HepG2 (cell line): ENCODE data around the gene ABCB6. TPM values are rescaled to one million over a fixed set of nuclear protein-coding genes. Genes with fewer than 3 reads are reported as not detected.

Experiments used
- ASH2L ChIP-seq: fragments of 300-600, 200-600 bp; sonication (generic); IDR thresholded peaks from 2 replicates; pipeline ENCODE4 v1.7.0; 2017; ENCODE audit warnings: low read depth, mild to moderate bottlenecking, moderate library complexity, mixed read lengths, low read length; ENCODE audit not compliant: insufficient read length
- DZIP1 ChIP-seq: sonication (generic); formaldehyde crosslinking; IDR thresholded peaks from 2 replicates; pipeline ENCODE4 v1.5.0; 2020; ENCODE audit warnings: mild to moderate bottlenecking, missing genetic modification reagents
- FOXP1 ChIP-seq, 2 experiments: fragments of 450-650 bp in 1 of 2; IDR thresholded peaks; 2 replicates each; pipeline ENCODE4 v1.6.1; 2017 to 2018; ENCODE audit warnings: antibody characterized with exemption in 1 of 2
- KAT7 ChIP-seq: IDR thresholded peaks from 2 replicates; pipeline ENCODE4 v1.6.1; 2018; ENCODE audit warnings: borderline replicate concordance, missing compliant biosample characterization
- KDM4B ChIP-seq: sonication (generic); formaldehyde crosslinking; IDR thresholded peaks from 2 replicates; pipeline ENCODE4 v1.4.0; 2020; ENCODE audit warnings: missing genetic modification reagents
- RFX1 ChIP-seq: fragments of 450-650 bp; IDR thresholded peaks from 2 replicates; pipeline ENCODE4 v1.6.1; 2017
- TFDP2 ChIP-seq: sonication (generic); formaldehyde crosslinking; IDR thresholded peaks from 2 replicates; pipeline ENCODE4 v1.4.0; 2020; ENCODE audit warnings: missing genetic modification reagents
- ZKSCAN5 ChIP-seq: sonication (generic); formaldehyde crosslinking; IDR thresholded peaks from 2 replicates; pipeline ENCODE4 v1.5.1; 2020; ENCODE audit warnings: mild to moderate bottlenecking, missing genetic modification reagents
- ZNF264 ChIP-seq: sonication (generic); formaldehyde crosslinking; IDR thresholded peaks from 2 replicates; pipeline ENCODE4 v1.4.0; 2020; ENCODE audit warnings: missing genetic modification reagents
- ZNF280D ChIP-seq: sonication (generic); formaldehyde crosslinking; IDR thresholded peaks from 2 replicates; pipeline ENCODE4 v1.5.1; 2020; ENCODE audit warnings: mild to moderate bottlenecking, missing genetic modification reagents
- ZNF337 ChIP-seq: sonication (generic); formaldehyde crosslinking; IDR thresholded peaks from 2 replicates; pipeline ENCODE4 v1.5.1; 2020; ENCODE audit warnings: missing genetic modification reagents, low read depth, mild to moderate bottlenecking, borderline replicate concordance
- ZNF354B ChIP-seq: sonication (generic); formaldehyde crosslinking; IDR thresholded peaks from 2 replicates; pipeline ENCODE4 v1.8.0; 2022; ENCODE audit warnings: mild to moderate bottlenecking, missing genetic modification reagents
- ZNF460 ChIP-seq: sonication (generic); formaldehyde crosslinking; IDR thresholded peaks from 2 replicates; pipeline ENCODE4 v1.5.1; 2020; ENCODE audit warnings: missing genetic modification reagents, mild to moderate bottlenecking, borderline replicate concordance
- ZNF772 ChIP-seq: sonication (generic); formaldehyde crosslinking; IDR thresholded peaks from 2 replicates; pipeline ENCODE4 v1.5.0; 2020; ENCODE audit warnings: mild to moderate bottlenecking, missing genetic modification reagents
- ZNF841 ChIP-seq: sonication (generic); formaldehyde crosslinking; IDR thresholded peaks from 2 replicates; pipeline ENCODE4 v1.8.1; 2023; ENCODE audit warnings: missing genetic modification reagents, borderline replicate concordance
- polyA plus RNA-seq, 8 experiments: library from polyadenylated mRNA; depleted of rRNA in 3 of 8; stranded (reverse) in 7 of 8; unstranded in 1 of 8; fragments of >200 nt; fragmentation: Illumina TruSeq in 4 of 8; extraction: Trizol in 4 of 8; gene quantifications; 2 replicates each; pipeline versions ENCODE4 v1.2.1 to v1.2.3, GENCODE V29; 2011 to 2016; ENCODE audit warnings: low read depth in 4 of 8, missing spikeins in 1 of 8, mixed read lengths in 1 of 8; ENCODE audit not compliant: insufficient read depth in 1 of 8
- total RNA-seq, 5 experiments: library from RNA; depleted of rRNA; stranded (reverse); fragments of >200 nt; fragmentation: Illumina TruSeq; extraction: Trizol; gene quantifications; 2 replicates each; pipeline ENCODE4 v1.2.3, GENCODE V29; 2016; ENCODE audit warnings: low read depth in 1 of 5
- TF ChIP-seq, protein P1 (sequence below): sonication (generic); formaldehyde crosslinking; IDR thresholded peaks from 2 replicates; pipeline ENCODE4 v1.4.0; 2020; ENCODE audit warnings: missing genetic modification reagents, mild to moderate bottlenecking, borderline replicate concordance
- TF ChIP-seq, protein P2 (sequence below): IDR thresholded peaks from 2 replicates; pipeline ENCODE4 v1.6.1; 2016; ENCODE audit warnings: low read depth, borderline replicate concordance

Gene ABCB6
- total and polyA plus RNA-seq, 2 of the 13 experiments (the other 11 are each of a cell fraction or from before 2014, with no cell fraction given) = 91.1 to 137 TPM

- TF ChIP-seq KAT7 (CRISPR knock-in tag) (no peak), ZNF337 (0 out of 2 replicates have a peak, but pooled peaks have one; percentile 40), DZIP1 (peak; percentile 67; the same call in 1 of the 2 replicates), ASH2L (peak; percentile 36), ZNF264 (no peak), RFX1 (no peak), ZKSCAN5 (CRISPR knock-in tag) (no peak), KDM4B (CRISPR knock-in tag) (no peak), ZNF280D (CRISPR knock-in tag) (0 out of 2 replicates have a peak, but pooled peaks have one; percentile 46), ZNF772 (CRISPR knock-in tag) (no peak; the same call in 1 of the 2 replicates), TFDP2 (peak; percentile 23; the same call in 1 of the 2 replicates), FOXP1 (IDR thresholded peaks at IDR 0.05) (no peak), FOXP1 (CRISPR knock-in tag; IDR thresholded peaks at IDR 0.05) (no peak), ZNF354B (no peak), ZNF841 (CRISPR knock-in tag) (no peak), ZNF460 (CRISPR knock-in tag) (no peak)
- TF ChIP-seq, protein P1, sequence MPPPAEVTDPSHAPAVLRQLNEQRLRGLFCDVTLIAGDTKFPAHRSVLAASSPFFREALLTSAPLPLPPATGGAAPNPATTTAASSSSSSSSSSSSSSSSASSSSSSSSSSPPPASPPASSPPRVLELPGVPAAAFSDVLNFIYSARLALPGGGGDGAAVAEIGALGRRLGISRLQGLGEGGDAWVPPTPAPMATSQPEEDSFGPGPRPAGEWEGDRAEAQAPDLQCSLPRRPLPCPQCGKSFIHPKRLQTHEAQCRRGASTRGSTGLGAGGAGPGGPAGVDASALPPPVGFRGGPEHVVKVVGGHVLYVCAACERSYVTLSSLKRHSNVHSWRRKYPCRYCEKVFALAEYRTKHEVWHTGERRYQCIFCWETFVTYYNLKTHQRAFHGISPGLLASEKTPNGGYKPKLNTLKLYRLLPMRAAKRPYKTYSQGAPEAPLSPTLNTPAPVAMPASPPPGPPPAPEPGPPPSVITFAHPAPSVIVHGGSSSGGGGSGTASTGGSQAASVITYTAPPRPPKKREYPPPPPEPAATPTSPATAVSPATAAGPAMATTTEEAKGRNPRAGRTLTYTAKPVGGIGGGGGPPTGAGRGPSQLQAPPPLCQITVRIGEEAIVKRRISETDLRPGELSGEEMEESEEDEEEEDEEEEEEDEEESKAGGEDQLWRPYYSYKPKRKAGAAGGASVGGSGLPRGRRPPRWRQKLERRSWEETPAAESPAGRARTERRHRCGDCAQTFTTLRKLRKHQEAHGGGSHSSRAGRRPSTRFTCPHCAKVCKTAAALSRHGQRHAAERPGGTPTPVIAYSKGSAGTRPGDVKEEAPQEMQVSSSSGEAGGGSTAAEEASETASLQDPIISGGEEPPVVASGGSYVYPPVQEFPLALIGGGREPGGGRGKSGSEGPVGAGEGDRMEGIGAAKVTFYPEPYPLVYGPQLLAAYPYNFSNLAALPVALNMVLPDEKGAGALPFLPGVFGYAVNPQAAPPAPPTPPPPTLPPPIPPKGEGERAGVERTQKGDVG (CRISPR knock-in tag) = peak; percentile 77; the same call in 1 of the 2 replicates
- TF ChIP-seq, protein P2, sequence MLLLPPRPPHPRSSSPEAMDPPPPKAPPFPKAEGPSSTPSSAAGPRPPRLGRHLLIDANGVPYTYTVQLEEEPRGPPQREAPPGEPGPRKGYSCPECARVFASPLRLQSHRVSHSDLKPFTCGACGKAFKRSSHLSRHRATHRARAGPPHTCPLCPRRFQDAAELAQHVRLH (CRISPR knock-in tag) = no peak
Measured at GRCh38 chr2:219253753-219254589, 35.2 kb upstream of the ABCB6 start, which contains the start of gene TUBA4A (continued).
